SK-N-SH (cell line): ENCODE data around the gene ANO9. TPM values are rescaled to one million over a fixed set of nuclear protein-coding genes. Genes with fewer than 3 reads are reported as not detected.

Source experiments
- CTCF ChIA-PET: fragments of 300-600, 350-600 bp; formaldehyde crosslinking; extraction: SDS; loops from one replicate; lab custom pipeline; 2021; lab: Yijun Ruan, JAX
- POLR2A ChIA-PET: fragments of 350-600 bp; sonication (Branson Sonifier 250); formaldehyde crosslinking; extraction: SDS; loops from one replicate; lab custom pipeline; 2020; ENCODE audit warnings: antibody characterized with exemption, inconsistent platforms; lab: Yijun Ruan, JAX
- DNase-seq: peaks from one replicate; pipeline ENCODE4 v3.0.0; 2012
- H2AFZ ChIP-seq: fragments of 200-600 bp; sonication (generic); 2 replicates; pipeline ENCODE4 v1.8.1; 2016; ENCODE audit warnings: antibody characterized with exemption, mild to moderate bottlenecking, low read depth
- H3F3A ChIP-seq: fragments of 200-600 bp; sonication (generic); replicated peaks from 2 replicates; pipeline ENCODE3; 2016; ENCODE audit warnings: antibody characterized with exemption, mild to moderate bottlenecking; ENCODE audit not compliant: insufficient read depth
- H3K27ac ChIP-seq, 2 experiments: fragments of 200-500 bp in 1 of 2; fragments of 200-600 bp in 1 of 2; sonication (Bioruptor generic) in 1 of 2; sonication (generic), shearing (Covaris generic) in 1 of 2; 2 replicates each; pipeline versions ENCODE4 v1.5.1 to v1.6.1; 2014 to 2016; ENCODE audit warnings: low read depth in 2 of 2, inconsistent platforms in 1 of 2, low read length in 1 of 2, mild to moderate bottlenecking in 1 of 2, mixed read lengths in 1 of 2
- H3K27me3 ChIP-seq: fragments of 200-600 bp; sonication (generic), shearing (Covaris generic); 2 replicates; pipeline ENCODE4 v1.6.1; 2016; ENCODE audit warnings: mixed run types; ENCODE audit not compliant: insufficient read depth
- H3K36me3 ChIP-seq, 2 experiments: fragments of 200-500 bp in 1 of 2; fragments of 200-600 bp in 1 of 2; sonication (Bioruptor generic) in 1 of 2; sonication (generic) in 1 of 2; replicated peaks in 1 of 2; 2 replicates each; pipeline versions ENCODE3 to v1.5.1; 2014 to 2016; ENCODE audit warnings: low read length in 1 of 2, mild to moderate bottlenecking in 1 of 2; ENCODE audit not compliant: insufficient read depth in 2 of 2, control insufficient read depth in 1 of 2
- H3K4me1 ChIP-seq, 2 experiments: fragments of 200-500 bp in 1 of 2; fragments of 200-600 bp in 1 of 2; sonication (Bioruptor generic) in 1 of 2; sonication (generic), shearing (Covaris generic) in 1 of 2; 2 replicates each; pipeline versions ENCODE4 v1.5.1 to v1.6.1; 2014 to 2016; ENCODE audit warnings: low read depth in 1 of 2, low read length in 1 of 2, mixed run types in 1 of 2; ENCODE audit not compliant: insufficient read depth in 2 of 2, control insufficient read depth in 1 of 2
- H3K4me2 ChIP-seq: fragments of 200-600 bp; sonication (generic), shearing (Covaris generic); 2 replicates; pipeline ENCODE4 v1.6.1; 2017; ENCODE audit warnings: mixed run types
- H3K4me3 ChIP-seq, 2 experiments: fragments of 200-500 bp in 1 of 2; fragments of 200-600 bp in 1 of 2; sonication (Bioruptor generic) in 1 of 2; sonication (generic), shearing (Covaris generic) in 1 of 2; 2 replicates each; pipeline versions ENCODE4 v1.5.1 to v1.8.1; 2014 to 2016; ENCODE audit warnings: low read depth in 2 of 2, inconsistent platforms in 1 of 2, low read length in 1 of 2, mild to moderate bottlenecking in 1 of 2, mixed read lengths in 1 of 2, moderate library complexity in 1 of 2
- H3K79me2 ChIP-seq: fragments of 200-600 bp; sonication (generic); 2 replicates; pipeline ENCODE4 v1.8.1; 2017; ENCODE audit warnings: mild to moderate bottlenecking; ENCODE audit not compliant: insufficient read depth
- H3K9ac ChIP-seq: fragments of 200-600 bp; sonication (generic); 2 replicates; pipeline ENCODE4 v1.6.1; 2017; ENCODE audit warnings: mixed run types
- H3K9me2 ChIP-seq: fragments of 200-600 bp; sonication (generic); 2 replicates; pipeline ENCODE4 v1.6.1; 2017; ENCODE audit warnings: mixed run types
- H3K9me3 ChIP-seq: fragments of 200-600 bp; sonication (generic); 2 replicates; pipeline ENCODE4 v1.6.1; 2017; ENCODE audit warnings: mixed run types, mild to moderate bottlenecking, moderate library complexity
- H4K20me1 ChIP-seq: fragments of 200-600 bp; sonication (generic); 2 replicates; pipeline ENCODE4 v1.6.1; 2017; ENCODE audit warnings: mild to moderate bottlenecking, mixed run types; ENCODE audit not compliant: insufficient read depth
- CTCF ChIP-seq: fragments of 200-600 bp; sonication (generic); IDR thresholded peaks from 2 replicates; pipeline ENCODE4 v1.6.1; 2017; ENCODE audit warnings: antibody characterized with exemption, mild to moderate bottlenecking, moderate library complexity
- ELF1 ChIP-seq: IDR thresholded peaks from 2 replicates; pipeline ENCODE4 v1.4.0; 2012
- EZH2phosphoT487 ChIP-seq: fragments of 200-600 bp; sonication (generic); IDR thresholded peaks from 2 replicates; pipeline ENCODE4 v1.6.1; 2017; ENCODE audit warnings: low read depth, mixed run types, mild to moderate bottlenecking, antibody characterized with exemption, moderate library complexity, borderline replicate concordance
- FOSL2 ChIP-seq: IDR thresholded peaks from 2 replicates; pipeline ENCODE4 v1.4.0; 2012; ENCODE audit warnings: low read depth, mild to moderate bottlenecking, moderate library complexity, borderline replicate concordance
- FOXJ3 ChIP-seq: sonication (generic); formaldehyde crosslinking; IDR thresholded peaks from 2 replicates; pipeline ENCODE4 v1.5.1; 2020; ENCODE audit warnings: mild to moderate bottlenecking, missing genetic modification reagents
- FOXM1 ChIP-seq: IDR thresholded peaks from 2 replicates; pipeline ENCODE4 v1.4.0; 2012; ENCODE audit warnings: low read depth, mild to moderate bottlenecking
- GABPA ChIP-seq: IDR thresholded peaks from 2 replicates; pipeline ENCODE4 v1.4.0; 2012; ENCODE audit warnings: low read depth, mild to moderate bottlenecking
- MEF2A ChIP-seq: IDR thresholded peaks from 2 replicates; pipeline ENCODE4 v1.4.0; 2012; ENCODE audit warnings: low read depth, borderline replicate concordance
- MXI1 ChIP-seq: IDR thresholded peaks from 2 replicates; pipeline ENCODE4 v1.6.1; 2012; ENCODE audit warnings: mild to moderate bottlenecking, low read depth, low read length, improper control_type of control experiment
- NRF1 ChIP-seq: IDR thresholded peaks from 2 replicates; pipeline ENCODE4 v1.6.1; 2012; ENCODE audit warnings: low read depth, mild to moderate bottlenecking, low read length
- RCOR1 ChIP-seq: fragments of 150-350 bp; IDR thresholded peaks from 2 replicates; pipeline ENCODE4 v1.6.1; 2017; ENCODE audit warnings: antibody characterized with exemption, low read length
- REST ChIP-seq: IDR thresholded peaks from 2 replicates; pipeline ENCODE4 v1.6.1; 2012; ENCODE audit warnings: mild to moderate bottlenecking, low read depth, low read length, moderate library complexity
- RXRA ChIP-seq: IDR thresholded peaks from 2 replicates; pipeline ENCODE4 v1.4.0; 2012; ENCODE audit warnings: low read depth, mild to moderate bottlenecking, borderline replicate concordance
- SIN3A ChIP-seq: IDR thresholded peaks from 2 replicates; pipeline ENCODE4 v1.6.1; 2012; ENCODE audit warnings: low read depth, mild to moderate bottlenecking, low read length, moderate library complexity, borderline replicate concordance
- TAF1 ChIP-seq: IDR thresholded peaks from 2 replicates; pipeline ENCODE4 v1.6.1; 2012; ENCODE audit warnings: low read depth, mild to moderate bottlenecking, low read length, moderate library complexity, borderline replicate concordance
- TEAD4 ChIP-seq: IDR thresholded peaks from 2 replicates; pipeline ENCODE4 v1.4.0; 2012; ENCODE audit warnings: mild to moderate bottlenecking, borderline replicate concordance; ENCODE audit not compliant: insufficient read depth
- USF1 ChIP-seq: IDR thresholded peaks from 2 replicates; pipeline ENCODE4 v1.4.0; 2012; ENCODE audit warnings: low read depth, borderline replicate concordance
- YY1 ChIP-seq: IDR thresholded peaks from 2 replicates; pipeline ENCODE4 v1.4.0; 2012; ENCODE audit warnings: low read depth, mild to moderate bottlenecking
- ZBTB33 ChIP-seq: IDR thresholded peaks from 2 replicates; pipeline ENCODE4 v1.4.0; 2012; ENCODE audit warnings: low read depth, borderline replicate concordance
- WGBS: methylation state at CpG from one replicate; pipeline ENCODE4 v1.1.6; 2017; ENCODE audit warnings: low lambda C conversion rate; 5-methylcytosine and 5-hydroxymethylcytosine counted together
- polyA plus RNA-seq, 3 experiments: library from polyadenylated mRNA; depleted of rRNA; stranded (reverse); fragments of >200 nt; gene quantifications; 2 replicates each; pipeline ENCODE4 v1.2.3, GENCODE V29; 2012

The ANO9 gene
- polyA plus RNA-seq, 1 of the 3 experiments (the other 2 are of a cell fraction), result 0.12 TPM

- H3K79me2 ChIP-seq, result 0 out of 2 replicates have a peak, but pooled peaks cover 10% of the 10 kb centered on the region
- no peaks in the 10 kb centered on the region for H3F3A ChIP-seq
- H3K4me3 ChIP-seq, result no peak overlapping the region
- H3K36me3 ChIP-seq, result no peaks in the 10 kb centered on the region
- WGBS, result 94% methylated on average over 3 of the region's 9 CpGs
- no peak overlapping the region for H2AFZ ChIP-seq
- no peaks in the 10 kb centered on the region for H3K9me2 ChIP-seq
- no peak overlapping the region for H3K4me2 ChIP-seq
- no peak for DNase-seq
- H3K4me1 ChIP-seq, result no peaks in the 10 kb centered on the region; a peak in 1 of 4 replicates
- ChIA-PET CTCF (interaction anchor here (0.5 kb wide), 1 partner anchor 184 kb away, joined by 3 read pairs; no protein-coding TSS in a partner anchor), POLR2A (no interaction called here)
- no peak overlapping the region for H3K9ac ChIP-seq
- no peaks in the 10 kb centered on the region for H3K27me3 ChIP-seq
- TF ChIP-seq RXRA (no peak), TAF1 (no peak), ELF1 (no peak), MXI1 (no peak), GABPA (no peak), NRF1 (no peak), YY1 (no peak), CTCF (no peak), ZBTB33 (no peak), RCOR1 (no peak), EZH2phosphoT487 (no peak), FOXM1 (no peak), SIN3A (no peak), TEAD4 (no peak), FOSL2 (no peak), USF1 (no peak), REST (no peak), MEF2A (no peak), FOXJ3 (no peak)
- no peaks in the 10 kb centered on the region for H3K9me3 ChIP-seq
- no peak overlapping the region; a peak in 1 of 4 replicates for H3K27ac ChIP-seq
- H4K20me1 ChIP-seq, result no peaks in the 10 kb centered on the region
Measured at GRCh38 chr11:475941-476340, 34.1 kb upstream of the ANO9 start.
